Measurements from ENCODE around the gene RRP9. TPM values are rescaled to one million over a fixed set of nuclear protein-coding genes. Genes with fewer than 3 reads are reported as not detected.

RRP9 gene
- total RNA-seq, 1 experiment from 2014 or later: 49.9 TPM

- ATAC-seq (no peak), DNase-seq (ENCODE audit: low spot score) (no peak)
- H3K4me1 Mint-ChIP-seq: peaks cover 17% of the 10 kb centered on the region
- H3K4me3 Mint-ChIP-seq: no peak overlapping the region
- no peaks in the 10 kb centered on the region for H3K9me3 Mint-ChIP-seq
- H3K36me3 Mint-ChIP-seq: peaks cover 7% of the 10 kb centered on the region
- no peak for TF ChIP-seq KAT7 (CRISPR knock-in tag; IDR thresholded peaks at IDR 0.05; ENCODE audit: borderline replicate concordance)
- TF ChIP-seq, protein P1, sequence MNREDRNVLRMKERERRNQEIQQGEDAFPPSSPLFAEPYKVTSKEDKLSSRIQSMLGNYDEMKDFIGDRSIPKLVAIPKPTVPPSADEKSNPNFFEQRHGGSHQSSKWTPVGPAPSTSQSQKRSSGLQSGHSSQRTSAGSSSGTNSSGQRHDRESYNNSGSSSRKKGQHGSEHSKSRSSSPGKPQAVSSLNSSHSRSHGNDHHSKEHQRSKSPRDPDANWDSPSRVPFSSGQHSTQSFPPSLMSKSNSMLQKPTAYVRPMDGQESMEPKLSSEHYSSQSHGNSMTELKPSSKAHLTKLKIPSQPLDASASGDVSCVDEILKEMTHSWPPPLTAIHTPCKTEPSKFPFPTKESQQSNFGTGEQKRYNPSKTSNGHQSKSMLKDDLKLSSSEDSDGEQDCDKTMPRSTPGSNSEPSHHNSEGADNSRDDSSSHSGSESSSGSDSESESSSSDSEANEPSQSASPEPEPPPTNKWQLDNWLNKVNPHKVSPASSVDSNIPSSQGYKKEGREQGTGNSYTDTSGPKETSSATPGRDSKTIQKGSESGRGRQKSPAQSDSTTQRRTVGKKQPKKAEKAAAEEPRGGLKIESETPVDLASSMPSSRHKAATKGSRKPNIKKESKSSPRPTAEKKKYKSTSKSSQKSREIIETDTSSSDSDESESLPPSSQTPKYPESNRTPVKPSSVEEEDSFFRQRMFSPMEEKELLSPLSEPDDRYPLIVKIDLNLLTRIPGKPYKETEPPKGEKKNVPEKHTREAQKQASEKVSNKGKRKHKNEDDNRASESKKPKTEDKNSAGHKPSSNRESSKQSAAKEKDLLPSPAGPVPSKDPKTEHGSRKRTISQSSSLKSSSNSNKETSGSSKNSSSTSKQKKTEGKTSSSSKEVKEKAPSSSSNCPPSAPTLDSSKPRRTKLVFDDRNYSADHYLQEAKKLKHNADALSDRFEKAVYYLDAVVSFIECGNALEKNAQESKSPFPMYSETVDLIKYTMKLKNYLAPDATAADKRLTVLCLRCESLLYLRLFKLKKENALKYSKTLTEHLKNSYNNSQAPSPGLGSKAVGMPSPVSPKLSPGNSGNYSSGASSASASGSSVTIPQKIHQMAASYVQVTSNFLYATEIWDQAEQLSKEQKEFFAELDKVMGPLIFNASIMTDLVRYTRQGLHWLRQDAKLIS (CRISPR knock-in tag; IDR thresholded peaks at IDR 0.05; ENCODE audit: borderline replicate concordance): no peak
- TF ChIP-seq, protein P2, sequence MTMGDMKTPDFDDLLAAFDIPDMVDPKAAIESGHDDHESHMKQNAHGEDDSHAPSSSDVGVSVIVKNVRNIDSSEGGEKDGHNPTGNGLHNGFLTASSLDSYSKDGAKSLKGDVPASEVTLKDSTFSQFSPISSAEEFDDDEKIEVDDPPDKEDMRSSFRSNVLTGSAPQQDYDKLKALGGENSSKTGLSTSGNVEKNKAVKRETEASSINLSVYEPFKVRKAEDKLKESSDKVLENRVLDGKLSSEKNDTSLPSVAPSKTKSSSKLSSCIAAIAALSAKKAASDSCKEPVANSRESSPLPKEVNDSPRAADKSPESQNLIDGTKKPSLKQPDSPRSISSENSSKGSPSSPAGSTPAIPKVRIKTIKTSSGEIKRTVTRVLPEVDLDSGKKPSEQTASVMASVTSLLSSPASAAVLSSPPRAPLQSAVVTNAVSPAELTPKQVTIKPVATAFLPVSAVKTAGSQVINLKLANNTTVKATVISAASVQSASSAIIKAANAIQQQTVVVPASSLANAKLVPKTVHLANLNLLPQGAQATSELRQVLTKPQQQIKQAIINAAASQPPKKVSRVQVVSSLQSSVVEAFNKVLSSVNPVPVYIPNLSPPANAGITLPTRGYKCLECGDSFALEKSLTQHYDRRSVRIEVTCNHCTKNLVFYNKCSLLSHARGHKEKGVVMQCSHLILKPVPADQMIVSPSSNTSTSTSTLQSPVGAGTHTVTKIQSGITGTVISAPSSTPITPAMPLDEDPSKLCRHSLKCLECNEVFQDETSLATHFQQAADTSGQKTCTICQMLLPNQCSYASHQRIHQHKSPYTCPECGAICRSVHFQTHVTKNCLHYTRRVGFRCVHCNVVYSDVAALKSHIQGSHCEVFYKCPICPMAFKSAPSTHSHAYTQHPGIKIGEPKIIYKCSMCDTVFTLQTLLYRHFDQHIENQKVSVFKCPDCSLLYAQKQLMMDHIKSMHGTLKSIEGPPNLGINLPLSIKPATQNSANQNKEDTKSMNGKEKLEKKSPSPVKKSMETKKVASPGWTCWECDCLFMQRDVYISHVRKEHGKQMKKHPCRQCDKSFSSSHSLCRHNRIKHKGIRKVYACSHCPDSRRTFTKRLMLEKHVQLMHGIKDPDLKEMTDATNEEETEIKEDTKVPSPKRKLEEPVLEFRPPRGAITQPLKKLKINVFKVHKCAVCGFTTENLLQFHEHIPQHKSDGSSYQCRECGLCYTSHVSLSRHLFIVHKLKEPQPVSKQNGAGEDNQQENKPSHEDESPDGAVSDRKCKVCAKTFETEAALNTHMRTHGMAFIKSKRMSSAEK (CRISPR knock-in tag; IDR thresholded peaks at IDR 0.05; ENCODE audit: borderline replicate concordance): no peak
- TF ChIP-seq TEAD1 (CRISPR knock-in tag; IDR thresholded peaks at IDR 0.05): no peak
- TF ChIP-seq, protein P3, sequence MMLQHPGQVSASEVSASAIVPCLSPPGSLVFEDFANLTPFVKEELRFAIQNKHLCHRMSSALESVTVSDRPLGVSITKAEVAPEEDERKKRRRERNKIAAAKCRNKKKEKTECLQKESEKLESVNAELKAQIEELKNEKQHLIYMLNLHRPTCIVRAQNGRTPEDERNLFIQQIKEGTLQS (CRISPR knock-in tag; conservative IDR thresholded peaks at IDR 0.05): no peak
- no peak for TF ChIP-seq ZNF138 (CRISPR knock-in tag; conservative IDR thresholded peaks at IDR 0.05)
- no peak for TF ChIP-seq FOXP1 (CRISPR knock-in tag; IDR thresholded peaks at IDR 0.05; ENCODE audit: borderline replicate concordance)
- no peak for TF ChIP-seq ZNF121 (CRISPR knock-in tag; IDR thresholded peaks at IDR 0.05)
- no peak for TF ChIP-seq ZBTB21 (CRISPR knock-in tag; IDR thresholded peaks at IDR 0.05; ENCODE audit: borderline replicate concordance)
- TF ChIP-seq NFE2L1 (CRISPR knock-in tag; IDR thresholded peaks at IDR 0.05): no peak
- TF ChIP-seq, protein P4, sequence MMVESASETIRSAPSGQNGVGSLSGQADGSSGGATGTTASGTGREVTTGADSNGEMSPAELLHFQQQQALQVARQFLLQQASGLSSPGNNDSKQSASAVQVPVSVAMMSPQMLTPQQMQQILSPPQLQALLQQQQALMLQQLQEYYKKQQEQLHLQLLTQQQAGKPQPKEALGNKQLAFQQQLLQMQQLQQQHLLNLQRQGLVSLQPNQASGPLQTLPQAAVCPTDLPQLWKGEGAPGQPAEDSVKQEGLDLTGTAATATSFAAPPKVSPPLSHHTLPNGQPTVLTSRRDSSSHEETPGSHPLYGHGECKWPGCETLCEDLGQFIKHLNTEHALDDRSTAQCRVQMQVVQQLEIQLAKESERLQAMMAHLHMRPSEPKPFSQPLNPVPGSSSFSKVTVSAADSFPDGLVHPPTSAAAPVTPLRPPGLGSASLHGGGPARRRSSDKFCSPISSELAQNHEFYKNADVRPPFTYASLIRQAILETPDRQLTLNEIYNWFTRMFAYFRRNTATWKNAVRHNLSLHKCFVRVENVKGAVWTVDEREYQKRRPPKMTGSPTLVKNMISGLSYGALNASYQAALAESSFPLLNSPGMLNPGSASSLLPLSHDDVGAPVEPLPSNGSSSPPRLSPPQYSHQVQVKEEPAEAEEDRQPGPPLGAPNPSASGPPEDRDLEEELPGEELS (CRISPR knock-in tag; IDR thresholded peaks at IDR 0.05): no peak
- TF ChIP-seq, protein P5, sequence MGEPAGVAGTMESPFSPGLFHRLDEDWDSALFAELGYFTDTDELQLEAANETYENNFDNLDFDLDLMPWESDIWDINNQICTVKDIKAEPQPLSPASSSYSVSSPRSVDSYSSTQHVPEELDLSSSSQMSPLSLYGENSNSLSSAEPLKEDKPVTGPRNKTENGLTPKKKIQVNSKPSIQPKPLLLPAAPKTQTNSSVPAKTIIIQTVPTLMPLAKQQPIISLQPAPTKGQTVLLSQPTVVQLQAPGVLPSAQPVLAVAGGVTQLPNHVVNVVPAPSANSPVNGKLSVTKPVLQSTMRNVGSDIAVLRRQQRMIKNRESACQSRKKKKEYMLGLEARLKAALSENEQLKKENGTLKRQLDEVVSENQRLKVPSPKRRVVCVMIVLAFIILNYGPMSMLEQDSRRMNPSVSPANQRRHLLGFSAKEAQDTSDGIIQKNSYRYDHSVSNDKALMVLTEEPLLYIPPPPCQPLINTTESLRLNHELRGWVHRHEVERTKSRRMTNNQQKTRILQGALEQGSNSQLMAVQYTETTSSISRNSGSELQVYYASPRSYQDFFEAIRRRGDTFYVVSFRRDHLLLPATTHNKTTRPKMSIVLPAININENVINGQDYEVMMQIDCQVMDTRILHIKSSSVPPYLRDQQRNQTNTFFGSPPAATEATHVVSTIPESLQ (CRISPR knock-in tag; IDR thresholded peaks at IDR 0.05): no peak
- no peak for TF ChIP-seq JAZF1 (CRISPR knock-in tag; IDR thresholded peaks at IDR 0.05)
- no peak for TF ChIP-seq ZNF396 (CRISPR knock-in tag; IDR thresholded peaks at IDR 0.05; ENCODE audit: borderline replicate concordance)
- TF ChIP-seq ELF4 (CRISPR knock-in tag; IDR thresholded peaks at IDR 0.05; ENCODE audit: low read depth): no peak
- TF ChIP-seq ZNF671 (CRISPR knock-in tag; IDR thresholded peaks at IDR 0.05): no peak
- TF ChIP-seq, protein P6, sequence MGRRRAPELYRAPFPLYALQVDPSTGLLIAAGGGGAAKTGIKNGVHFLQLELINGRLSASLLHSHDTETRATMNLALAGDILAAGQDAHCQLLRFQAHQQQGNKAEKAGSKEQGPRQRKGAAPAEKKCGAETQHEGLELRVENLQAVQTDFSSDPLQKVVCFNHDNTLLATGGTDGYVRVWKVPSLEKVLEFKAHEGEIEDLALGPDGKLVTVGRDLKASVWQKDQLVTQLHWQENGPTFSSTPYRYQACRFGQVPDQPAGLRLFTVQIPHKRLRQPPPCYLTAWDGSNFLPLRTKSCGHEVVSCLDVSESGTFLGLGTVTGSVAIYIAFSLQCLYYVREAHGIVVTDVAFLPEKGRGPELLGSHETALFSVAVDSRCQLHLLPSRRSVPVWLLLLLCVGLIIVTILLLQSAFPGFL (CRISPR knock-in tag; IDR thresholded peaks at IDR 0.05; ENCODE audit: borderline replicate concordance): no peak
- POLR2A ChIA-PET: no interaction called here
- CTCF ChIA-PET: interaction anchor here (1.1 to 1.4 kb wide), 2 partner anchors 30 to 39 kb away, joined by 3 read pairs; partner anchors contain the start of genes ABHD14B and ACY1
- no peak overlapping the region for H3K27ac Mint-ChIP-seq
- peaks cover 9% of the 10 kb centered on the region for H3K27me3 Mint-ChIP-seq (ENCODE audit: low read depth)
Measured at GRCh38 chr3:51944451-51945021, 2.8 kb upstream of the RRP9 start.

Measured in WTC11 (cell line).